ENCODE results near the gene CYB561A3. TPM values are rescaled to one million over a fixed set of nuclear protein-coding genes. Genes with fewer than 3 reads are reported as not detected.

The CYB561A3 gene
- total RNA-seq, 2 donors from 2014 or later = 46.5 to 62.3 TPM

- peaks cover 19% of the 10 kb centered on the region for H3K36me3 Mint-ChIP-seq (ENCODE audit: low read depth)
- H3K9me3 Mint-ChIP-seq = no peaks in the 10 kb centered on the region
- no peaks in the 10 kb centered on the region for H3K27me3 Mint-ChIP-seq
- peak overlapping the region; percentile 58 for H3K27ac Mint-ChIP-seq
- no peak overlapping the region for H3K4me3 Mint-ChIP-seq
- no peak for ATAC-seq (replicated peaks)
- peaks cover 15% of the 10 kb centered on the region for H3K4me1 Mint-ChIP-seq
These were observed 3.8 kb downstream of the CYB561A3 start for GRCh38 chr11:61357894-61358239.

GRCh38 chr11:61357233-61357893 lies 4.3 kb downstream of the CYB561A3 start:
- H3K9me3 Mint-ChIP-seq = no peaks in the 10 kb centered on the region
- no peak for ATAC-seq (replicated peaks)
- no peak overlapping the region for H3K4me3 Mint-ChIP-seq
- H3K36me3 Mint-ChIP-seq (ENCODE audit: low read depth) = peaks cover 19% of the 10 kb centered on the region
- no peaks in the 10 kb centered on the region for H3K27me3 Mint-ChIP-seq
- peaks cover 10% of the 10 kb centered on the region for H3K4me1 Mint-ChIP-seq
- peak overlapping the region; percentile 58 for H3K27ac Mint-ChIP-seq

- Mint-ChIP-seq H3K4me3 (no peak overlapping the region), H3K9me3 (no peaks in the 10 kb centered on the region), H3K36me3 (ENCODE audit: low read depth) (peaks cover 19% of the 10 kb centered on the region), H3K4me1 (peaks cover 9% of the 10 kb centered on the region), H3K27me3 (no peaks in the 10 kb centered on the region), H3K27ac (peak overlapping the region; percentile 58)
- ATAC-seq (replicated peaks) = no peak
These were observed 5.0 kb downstream of the CYB561A3 start for GRCh38 chr11:61356706-61357105.

- Mint-ChIP-seq H3K9me3 (no peaks in the 10 kb centered on the region), H3K36me3 (ENCODE audit: low read depth) (peaks cover 32% of the 10 kb centered on the region), H3K27me3 (no peaks in the 10 kb centered on the region), H3K4me3 (no peak overlapping the region), H3K27ac (no peak overlapping the region), H3K4me1 (peaks cover 9% of the 10 kb centered on the region)
- no peak for ATAC-seq (replicated peaks)
These were observed 7.5 kb downstream of the CYB561A3 start for GRCh38 chr11:61354208-61354607.

- Mint-ChIP-seq H3K27ac (no peak overlapping the region), H3K27me3 (no peaks in the 10 kb centered on the region), H3K9me3 (no peaks in the 10 kb centered on the region), H3K4me3 (no peak overlapping the region), H3K4me1 (peaks cover 9% of the 10 kb centered on the region), H3K36me3 (ENCODE audit: low read depth) (peaks cover 38% of the 10 kb centered on the region)
- no peak for ATAC-seq (replicated peaks)
These were observed 8.3 kb downstream of the CYB561A3 start for GRCh38 chr11:61353131-61354067.

- Mint-ChIP-seq H3K4me3 (no peak overlapping the region), H3K9me3 (no peaks in the 10 kb centered on the region), H3K27ac (no peak overlapping the region), H3K27me3 (no peaks in the 10 kb centered on the region), H3K36me3 (ENCODE audit: low read depth) (peaks cover 38% of the 10 kb centered on the region), H3K4me1 (peaks cover 5% of the 10 kb centered on the region)
- ATAC-seq (replicated peaks) = no peak
These were observed 9.6 kb downstream of the CYB561A3 start for GRCh38 chr11:61352038-61352437.

- no peak overlapping the region for H3K4me3 Mint-ChIP-seq
- no peaks in the 10 kb centered on the region for H3K27me3 Mint-ChIP-seq
- H3K4me1 Mint-ChIP-seq = peaks cover 5% of the 10 kb centered on the region
- ATAC-seq (replicated peaks) = no peak
- no peaks in the 10 kb centered on the region for H3K9me3 Mint-ChIP-seq
- no peak overlapping the region for H3K27ac Mint-ChIP-seq
- peaks cover 38% of the 10 kb centered on the region for H3K36me3 Mint-ChIP-seq (ENCODE audit: low read depth)
These were observed 10.9 kb downstream of the CYB561A3 start for GRCh38 chr11:61350803-61351202.

- Mint-ChIP-seq H3K4me1 (peaks cover 5% of the 10 kb centered on the region), H3K9me3 (no peaks in the 10 kb centered on the region), H3K4me3 (no peak overlapping the region), H3K27me3 (no peaks in the 10 kb centered on the region), H3K27ac (no peak overlapping the region), H3K36me3 (ENCODE audit: low read depth) (peaks cover 38% of the 10 kb centered on the region)
- ATAC-seq (replicated peaks) = no peak
These were observed 11.3 kb downstream of the CYB561A3 start for GRCh38 chr11:61350336-61350735.

- H3K4me1 Mint-ChIP-seq = peaks cover 5% of the 10 kb centered on the region
- no peaks in the 10 kb centered on the region for H3K27me3 Mint-ChIP-seq
- H3K27ac Mint-ChIP-seq = no peak overlapping the region
- no peaks in the 10 kb centered on the region for H3K9me3 Mint-ChIP-seq
- no peak overlapping the region for H3K4me3 Mint-ChIP-seq
- peaks cover 38% of the 10 kb centered on the region for H3K36me3 Mint-ChIP-seq (ENCODE audit: low read depth)
- ATAC-seq (replicated peaks) = no peak
These were observed 11.8 kb downstream of the CYB561A3 start for GRCh38 chr11:61349916-61350315.

- H3K36me3 Mint-ChIP-seq (ENCODE audit: low read depth) = peaks cover 38% of the 10 kb centered on the region
- no peaks in the 10 kb centered on the region for H3K9me3 Mint-ChIP-seq
- no peaks in the 10 kb centered on the region for H3K27me3 Mint-ChIP-seq
- ATAC-seq (replicated peaks) = no peak
- H3K27ac Mint-ChIP-seq = no peak overlapping the region
- peaks cover 5% of the 10 kb centered on the region for H3K4me1 Mint-ChIP-seq
- no peak overlapping the region for H3K4me3 Mint-ChIP-seq
These were observed 12.4 kb downstream of the CYB561A3 start for GRCh38 chr11:61349189-61349751.

GRCh38 chr11:61347916-61348461 lies 13.7 kb downstream of the CYB561A3 start:
- H3K4me1 Mint-ChIP-seq = no peaks in the 10 kb centered on the region
- no peak for ATAC-seq (replicated peaks)
- no peak overlapping the region for H3K27ac Mint-ChIP-seq
- H3K36me3 Mint-ChIP-seq (ENCODE audit: low read depth) = peaks cover 30% of the 10 kb centered on the region
- no peaks in the 10 kb centered on the region for H3K27me3 Mint-ChIP-seq
- no peaks in the 10 kb centered on the region for H3K9me3 Mint-ChIP-seq
- no peak overlapping the region for H3K4me3 Mint-ChIP-seq

GRCh38 chr11:61345954-61346843 lies 15.5 kb downstream of the CYB561A3 start:
- Mint-ChIP-seq H3K36me3 (ENCODE audit: low read depth) (peaks cover 20% of the 10 kb centered on the region), H3K4me1 (no peaks in the 10 kb centered on the region), H3K9me3 (no peaks in the 10 kb centered on the region), H3K4me3 (no peak overlapping the region), H3K27me3 (no peaks in the 10 kb centered on the region), H3K27ac (peak overlapping the region; percentile 25)
- no peak for ATAC-seq (replicated peaks)

- Mint-ChIP-seq H3K4me1 (no peaks in the 10 kb centered on the region), H3K27me3 (no peaks in the 10 kb centered on the region)
These were observed 16.5 kb downstream of the CYB561A3 start for GRCh38 chr11:61345170-61345610.

More at GRCh38 chr11:61345170-61345610, 16.5 kb downstream of the CYB561A3 start:
- Mint-ChIP-seq H3K27ac (peak overlapping the region; percentile 44), H3K4me3 (no peak overlapping the region), H3K9me3 (no peaks in the 10 kb centered on the region), H3K36me3 (ENCODE audit: low read depth) (peaks cover 20% of the 10 kb centered on the region)
- ATAC-seq (replicated peaks) = no peak

Measured in activated T-helper 17 cell treated with anti-CD3 and anti-CD28 coated beads, Interleukin-2, amount 50 U/mL, for 72 hours (primary cell).